EL (cell line): Measurements from ENCODE around the gene SNCG.
"Not testable (repeated sequence)": the region's sequence is repeated elsewhere in the genome, so short reads cannot be mapped to it uniquely, and the experiment has no call there.

ENCODE experiments used
- DNase-seq: peaks from one replicate; pipeline ENCODE4 v3.0.0-alpha.2; 2016

SNCG gene

DNA sequence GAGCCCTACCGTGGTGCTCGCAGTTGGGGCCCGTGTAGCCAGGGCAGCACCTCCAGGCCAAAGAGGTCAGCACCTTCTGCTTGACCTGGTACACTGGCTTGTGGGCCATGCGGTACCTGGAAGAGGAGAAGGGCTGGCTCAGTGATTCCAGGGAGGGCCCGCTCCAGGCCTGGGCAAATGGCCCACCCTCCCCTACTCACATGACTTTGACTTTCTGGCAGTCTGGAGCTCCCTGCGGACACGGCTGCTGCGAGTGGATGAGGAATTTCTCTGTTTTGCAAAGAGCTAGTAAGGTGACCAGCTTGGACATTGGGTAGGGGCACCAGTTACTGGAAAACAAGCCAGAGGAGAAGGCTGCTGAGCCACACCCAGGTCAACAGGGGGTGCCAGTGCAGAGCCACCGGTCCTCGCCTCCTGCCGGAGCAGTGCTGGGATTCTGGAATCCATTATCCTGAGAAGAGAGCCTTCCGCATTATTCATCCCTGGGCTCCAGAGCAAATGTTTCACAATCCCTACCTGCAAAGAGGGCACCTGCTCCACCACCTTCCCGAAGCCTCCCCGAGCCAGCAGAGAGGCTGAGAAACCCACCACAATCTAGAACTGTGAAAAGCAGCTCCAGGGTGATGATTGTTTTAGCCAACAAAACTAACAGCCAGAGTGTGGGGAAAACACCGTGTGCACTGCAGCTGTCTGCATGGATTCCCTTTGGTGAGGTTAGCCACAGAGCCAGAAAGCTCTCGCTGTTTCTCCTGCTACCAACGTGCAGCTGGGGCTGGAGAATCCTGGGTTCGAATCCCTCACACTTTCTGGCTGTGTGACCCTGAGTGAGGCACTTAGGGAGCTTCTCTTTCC is 12.8 kb upstream of the SNCG start:
- no peak for DNase-seq

DNA sequence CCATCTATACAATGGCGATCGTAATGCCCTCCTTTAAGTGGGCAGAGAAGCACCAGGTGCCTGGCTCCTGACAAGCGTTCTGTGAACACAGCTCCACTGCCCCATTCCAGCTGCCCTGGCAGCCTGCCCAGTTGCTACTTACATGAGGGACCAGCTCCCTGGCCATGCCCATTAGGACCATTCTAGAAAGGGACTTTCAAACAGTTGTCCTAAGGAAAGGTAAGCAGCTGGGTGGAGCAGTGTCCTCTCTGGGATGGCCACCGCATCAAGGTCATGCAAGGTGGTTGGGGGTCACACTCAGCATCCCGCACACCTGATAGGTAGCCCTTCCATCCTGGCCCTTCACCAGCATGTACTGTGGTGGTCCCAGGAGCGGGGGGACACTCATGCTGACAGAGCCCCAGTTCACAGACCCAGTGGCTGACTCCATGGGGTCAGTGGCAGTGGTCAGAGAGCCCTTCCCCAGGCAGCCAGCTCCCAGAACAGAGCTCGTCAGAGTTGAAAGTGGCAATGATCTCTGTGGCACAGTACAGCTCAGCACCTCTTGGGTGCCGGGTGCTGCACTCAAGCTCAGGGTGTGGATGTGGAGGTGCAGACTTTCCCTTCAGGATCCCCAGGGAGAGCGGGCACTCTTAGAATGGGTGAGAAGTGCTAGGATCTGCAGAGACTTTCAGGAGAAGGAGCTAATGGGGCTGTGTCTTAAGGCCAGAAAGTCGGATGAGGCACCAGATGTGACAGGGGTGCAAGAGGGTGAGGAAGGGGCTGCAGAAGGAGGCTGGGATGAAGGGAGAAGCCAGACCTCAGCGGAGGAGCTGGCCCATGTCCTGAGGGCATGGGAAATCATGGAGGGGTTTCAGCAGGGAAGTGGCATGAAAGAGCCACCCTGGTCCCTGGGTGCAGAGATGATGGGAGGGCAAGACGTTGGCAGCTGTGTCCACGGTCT is 11.9 kb upstream of the SNCG start:
- DNase-seq: no peak

GRCh38 chr10:86947806-86948205 is 10.6 kb upstream of the SNCG start:
- DNase-seq: not testable (repeated sequence)

DNA sequence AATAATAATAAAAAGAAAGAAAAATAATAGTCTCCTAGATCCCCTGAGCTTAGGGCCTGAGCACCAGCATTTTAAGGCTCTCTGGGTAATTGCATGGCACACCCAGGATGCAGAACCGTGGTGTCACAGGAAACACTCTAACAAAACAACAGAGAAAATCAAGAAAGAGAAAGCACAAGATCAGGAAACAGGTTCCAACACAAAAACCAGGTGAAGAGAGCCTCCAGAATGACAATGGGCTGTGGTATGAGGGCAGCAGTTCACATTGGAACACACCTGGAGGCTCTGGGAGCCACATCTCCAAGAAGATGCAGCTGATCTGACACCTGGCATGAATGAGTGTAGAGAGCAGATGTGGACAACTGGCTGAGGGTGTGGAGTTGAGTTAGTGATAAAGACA is 8.1 kb upstream of the SNCG start:
- DNase-seq: no peak

- no peak for DNase-seq
Observed at GRCh38 chr10:86951184-86951761, 7.1 kb upstream of the SNCG start.

- no peak for DNase-seq
Observed at GRCh38 chr10:86952106-86952505, 6.3 kb upstream of the SNCG start.

GRCh38 chr10:86952697-86953096 is 5.7 kb upstream of the SNCG start:
- DNase-seq: not testable (repeated sequence)

- DNase-seq: no peak
Observed at GRCh38 chr10:86953747-86954680, 4.4 kb upstream of the SNCG start.

DNA sequence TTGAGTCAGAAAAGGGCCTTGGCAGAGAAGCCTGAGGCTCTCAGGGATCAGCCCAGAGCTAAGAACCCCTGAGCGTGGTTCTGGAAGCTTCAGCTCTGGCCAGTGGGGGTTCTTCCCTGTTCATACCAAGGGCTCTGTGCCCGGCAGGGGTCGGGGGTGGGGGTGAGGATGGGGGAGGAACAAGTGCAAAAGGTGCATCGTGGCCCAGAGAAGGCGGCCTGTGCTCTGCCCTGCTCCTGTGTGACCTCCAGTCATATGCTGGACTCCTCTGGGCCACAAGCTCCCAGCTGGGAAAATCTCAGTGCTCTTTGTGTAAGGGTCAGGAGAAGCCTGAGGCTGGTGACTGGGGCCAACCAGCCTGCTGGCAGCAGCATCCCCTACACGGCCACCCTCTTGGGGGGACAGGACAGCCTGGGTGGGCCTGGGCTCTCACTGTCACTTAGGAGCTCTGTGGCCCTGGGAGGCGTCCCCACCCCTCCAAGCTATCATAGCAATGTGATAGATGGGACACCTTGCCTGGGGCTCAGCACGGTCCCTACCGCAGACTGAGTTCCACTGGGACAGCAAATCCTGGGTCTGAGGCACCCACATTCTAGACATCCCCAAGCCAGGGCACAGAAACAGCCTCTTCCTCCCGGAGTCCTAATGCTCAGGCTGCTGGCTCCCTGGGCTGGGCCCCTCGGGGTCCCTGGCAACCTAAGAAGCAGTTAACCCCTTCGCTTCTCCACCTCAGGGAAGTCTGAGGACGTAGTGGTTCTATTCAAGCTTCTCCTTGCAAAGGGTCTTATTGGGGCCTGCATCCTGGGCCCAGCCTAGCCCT is 3.5 kb upstream of the SNCG start:
- DNase-seq: no peak

DNA sequence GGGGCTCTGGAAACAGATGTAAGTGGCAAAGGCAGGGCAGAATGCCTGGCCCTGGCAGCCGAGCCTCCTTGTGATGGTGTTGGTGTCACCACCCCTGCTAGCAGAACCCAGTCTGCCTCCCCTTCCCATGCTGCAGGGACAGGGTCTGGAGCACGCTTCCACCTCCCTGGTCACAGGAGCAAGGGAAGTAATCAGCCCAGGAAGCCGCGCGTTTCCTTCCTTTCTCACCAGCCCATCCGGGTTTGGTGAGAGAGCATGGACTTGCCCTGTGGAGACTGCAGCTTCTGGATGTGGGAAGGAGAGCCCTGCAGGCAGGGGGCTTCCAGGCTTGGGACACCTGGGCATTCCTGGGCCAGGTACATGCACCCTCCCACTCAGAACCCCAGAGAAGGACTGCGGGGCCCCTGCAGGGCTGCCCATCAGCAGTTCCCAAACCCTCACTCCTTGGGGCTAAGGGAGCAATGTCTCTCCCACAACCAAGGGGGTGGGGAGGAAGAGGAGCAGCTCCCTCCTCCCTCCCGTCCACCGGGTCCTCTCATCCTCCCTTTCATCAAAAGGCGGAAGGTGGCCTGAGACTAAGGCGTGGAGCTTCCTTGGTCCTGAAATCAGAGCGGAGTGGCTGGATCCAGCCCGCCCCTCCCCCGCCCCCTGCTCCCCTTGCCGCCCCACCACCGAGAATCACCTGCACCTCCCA is 2.8 kb upstream of the SNCG start:
- no peak for DNase-seq

DNA sequence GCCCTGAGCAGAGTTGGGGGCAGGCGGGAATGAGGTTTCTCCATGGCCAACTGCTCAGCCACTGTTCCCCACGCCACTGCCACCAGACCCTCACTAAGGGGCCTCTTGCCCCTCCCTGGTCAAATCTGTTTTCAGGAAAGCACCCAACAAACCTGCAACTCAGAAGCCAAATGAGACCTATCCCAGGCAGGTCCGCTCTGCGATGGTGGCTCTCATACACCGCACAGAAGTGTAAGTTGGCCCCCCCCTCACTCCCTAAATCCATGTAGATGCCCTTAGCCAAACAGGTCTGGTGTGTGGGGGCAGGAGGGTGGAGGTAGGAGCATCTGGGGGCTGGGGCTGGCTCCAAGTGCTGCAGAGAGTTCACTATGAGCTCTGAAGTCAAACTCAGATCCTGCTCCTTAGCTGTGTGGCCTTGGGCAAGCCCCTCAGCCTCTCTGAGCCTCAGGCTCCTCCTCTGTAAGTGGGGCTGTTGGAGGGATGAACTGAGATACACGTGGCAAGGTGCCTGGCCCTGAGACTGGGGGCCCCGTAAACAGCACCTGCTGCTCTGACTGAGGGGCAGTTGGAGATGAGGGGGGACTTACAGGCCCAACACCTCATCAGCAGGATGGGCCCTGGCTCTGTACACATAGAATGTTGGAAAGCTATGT is 2.1 kb upstream of the SNCG start:
- no peak for DNase-seq

GRCh38 chr10:86956848-86957448 is 1.5 kb upstream of the SNCG start:
- DNase-seq: no peak

DNA sequence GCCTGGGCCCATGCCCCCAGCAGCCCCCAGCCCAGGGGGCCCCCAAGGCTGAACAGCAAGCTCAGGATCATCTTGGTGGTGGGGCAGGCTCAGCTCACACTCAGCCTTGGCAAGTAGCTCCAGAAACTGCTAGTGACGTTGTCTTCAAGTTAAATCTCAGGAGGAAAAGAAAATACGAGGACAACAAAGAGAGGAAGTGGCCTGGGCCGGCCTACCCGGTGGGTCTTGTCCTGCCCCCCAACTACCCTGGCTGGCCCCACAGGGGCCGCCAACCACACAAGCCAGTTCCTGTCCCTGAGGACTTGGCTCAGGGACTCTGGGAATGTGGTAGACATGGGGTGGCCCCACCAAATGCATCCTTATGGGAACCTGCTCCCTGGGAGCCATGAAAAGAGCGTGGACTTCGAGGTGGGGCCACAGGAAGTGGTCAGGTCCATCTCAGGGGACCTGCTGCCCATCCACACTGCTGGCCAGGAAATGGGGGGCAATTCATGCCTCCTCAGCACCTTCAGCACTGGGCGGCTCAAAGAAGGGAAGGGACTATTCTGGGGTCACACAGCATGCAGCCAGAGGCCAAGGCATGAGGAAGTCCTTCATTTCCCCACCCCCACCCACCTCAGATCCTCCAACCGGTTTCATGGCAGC is 806 bp upstream of the SNCG start, which contains the start of gene MMRN2:
Gene MMRN2, minus strand, starts transcription at position 145 of the 645 bp plus-strand sequence. Its CDS starts 74 bp downstream, at position 71.
- no peak for DNase-seq

- peak; percentile 81 for DNase-seq
Observed at GRCh38 chr10:86958901-86959736, 720 bp downstream of the SNCG start.

DNA sequence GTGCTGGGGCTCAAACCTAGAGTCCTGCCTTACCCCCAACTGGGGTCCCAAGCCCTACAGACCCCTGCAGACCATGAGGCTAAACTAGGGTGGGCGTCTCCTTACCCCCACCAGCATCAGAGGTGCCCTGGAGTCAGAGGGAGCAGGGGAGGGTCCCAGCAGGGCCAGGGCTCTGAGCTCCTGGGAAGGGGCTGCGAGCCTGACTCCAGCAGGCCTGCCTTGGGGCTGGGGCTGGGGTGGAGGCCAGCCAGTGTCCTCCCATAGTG is 1.3 kb downstream of the SNCG start:
- DNase-seq: no peak

DNA sequence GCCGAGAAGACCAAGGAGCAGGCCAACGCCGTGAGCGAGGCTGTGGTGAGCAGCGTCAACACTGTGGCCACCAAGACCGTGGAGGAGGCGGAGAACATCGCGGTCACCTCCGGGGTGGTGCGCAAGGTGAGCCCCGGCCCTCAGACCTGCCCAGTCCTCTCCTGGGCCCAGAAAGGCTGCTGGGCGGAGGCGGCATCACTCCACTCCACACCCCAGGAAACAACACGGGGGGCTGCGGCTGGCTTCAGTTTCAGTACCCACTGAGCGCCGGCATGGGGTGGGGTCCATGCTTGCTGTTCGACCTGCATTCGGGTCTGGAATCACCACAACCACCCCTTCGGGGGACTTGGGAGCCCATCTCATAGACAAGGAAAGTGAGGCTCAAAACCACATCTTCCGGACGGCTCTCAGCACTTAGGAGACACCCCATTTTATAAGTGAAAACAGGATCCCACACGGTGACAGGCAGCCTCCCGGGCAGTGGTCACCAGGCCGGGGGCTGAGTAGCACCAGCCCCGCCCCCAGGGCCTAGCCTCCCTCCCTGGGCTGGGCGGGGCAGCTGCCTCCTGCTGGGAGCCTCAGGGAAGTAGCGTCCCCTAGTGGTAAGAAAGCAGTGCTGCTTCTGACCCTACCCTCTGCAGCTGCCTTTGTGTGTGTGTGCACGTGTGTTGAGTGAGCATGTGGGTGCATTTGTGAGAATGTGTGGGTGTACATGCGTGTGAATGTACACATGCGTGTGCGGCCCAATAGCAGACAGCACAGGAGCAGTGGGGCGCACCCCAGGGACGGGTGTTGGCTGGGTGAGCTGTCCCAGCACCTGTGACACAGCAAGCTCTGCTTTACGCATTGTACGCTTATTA is 1.8 kb downstream of the SNCG start:
- peak; percentile 67 for DNase-seq

- DNase-seq: no peak
Observed at GRCh38 chr10:86960863-86961434, 2.5 kb downstream of the SNCG start.
